Measurements from ENCODE around the gene NSUN4.
"Not testable (repeated sequence)": the region's sequence is repeated elsewhere in the genome, so short reads cannot be mapped to it uniquely, and the experiment has no call there.

NSUN4 gene

GRCh38 chr1:46340404-46341221 is at the start of gene NSUN4:
Gene NSUN4, plus strand, starts transcription at chr1:46340807. Its CDS starts 20 bp downstream, at chr1:46340827.
- peak; percentile 89 for DNase-seq (ENCODE audit: low spot score)

- no peak for DNase-seq (ENCODE audit: low spot score)
Measured at GRCh38 chr1:46295306-46295705, 45.3 kb upstream of the NSUN4 start.

- no peak for DNase-seq (ENCODE audit: low spot score)
Measured at GRCh38 chr1:46298387-46298786, 42.2 kb upstream of the NSUN4 start.

GRCh38 chr1:46300673-46301405 is 39.8 kb upstream of the NSUN4 start:
- no peak for DNase-seq (ENCODE audit: low spot score)

GRCh38 chr1:46301406-46301807 is 39.2 kb upstream of the NSUN4 start:
- no peak for DNase-seq (ENCODE audit: low spot score)

- DNase-seq (ENCODE audit: low spot score) = peak; percentile 52
Measured at GRCh38 chr1:46301808-46302640, 38.6 kb upstream of the NSUN4 start.

GRCh38 chr1:46302641-46303037 is 38.0 kb upstream of the NSUN4 start:
- no peak for DNase-seq (ENCODE audit: low spot score)

GRCh38 chr1:46303038-46303871 is 37.4 kb upstream of the NSUN4 start, which contains the start of the genes LRRC41 and UQCRH:
Gene LRRC41, minus strand, starts transcription at chr1:46303616. Its CDS starts 294 bp downstream, at chr1:46303322.
Gene UQCRH, plus strand, starts transcription at chr1:46303698. Its CDS starts 69 bp downstream, at chr1:46303767.
- DNase-seq (ENCODE audit: low spot score) = peak; percentile 94

GRCh38 chr1:46303872-46304326 is 36.7 kb upstream of the NSUN4 start:
- no peak for DNase-seq (ENCODE audit: low spot score)

GRCh38 chr1:46306159-46306530 is 34.5 kb upstream of the NSUN4 start:
- no peak for DNase-seq (ENCODE audit: low spot score)

- no peak for DNase-seq (ENCODE audit: low spot score)
Measured at GRCh38 chr1:46309401-46310159, 31.0 kb upstream of the NSUN4 start.

- no peak for DNase-seq (ENCODE audit: low spot score)
Measured at GRCh38 chr1:46310321-46310720, 30.3 kb upstream of the NSUN4 start.

- DNase-seq (ENCODE audit: low spot score) = no peak
Measured at GRCh38 chr1:46315669-46316403, 24.8 kb upstream of the NSUN4 start.

GRCh38 chr1:46317323-46317722 is 23.3 kb upstream of the NSUN4 start:
- no peak for DNase-seq (ENCODE audit: low spot score)

- DNase-seq (ENCODE audit: low spot score) = not testable (repeated sequence)
Measured at GRCh38 chr1:46319301-46319700, 21.3 kb upstream of the NSUN4 start.

- not testable (repeated sequence) for DNase-seq (ENCODE audit: low spot score)
Measured at GRCh38 chr1:46319960-46320914, 20.4 kb upstream of the NSUN4 start.

GRCh38 chr1:46322191-46322590 is 18.4 kb upstream of the NSUN4 start:
- not testable (repeated sequence) for DNase-seq (ENCODE audit: low spot score)

GRCh38 chr1:46325285-46326076 is 15.1 kb upstream of the NSUN4 start:
- not testable (repeated sequence) for DNase-seq (ENCODE audit: low spot score)

Data from activated CD4-positive, alpha-beta T cell treated with anti-CD3 and anti-CD28 coated beads, Interleukin-2, Interleukin-4, amounts not matched to agents 100 ng/mL and 50 ng/mL, durations not matched to agents 16 hours and 8 hours (primary cell).